Bronchial epithelial cell (primary cell): ENCODE measurements around the gene BNIPL. TPM values are rescaled to one million over a fixed set of nuclear protein-coding genes. Genes with fewer than 3 reads are reported as not detected.

Experiments used
- DNase-seq: peaks from one replicate; pipeline ENCODE4 v3.0.0-alpha.2; 2010; ENCODE audit warnings: low read depth
- FAIRE-seq: peaks from 2 replicates; lab custom pipeline; 2011; peaks lifted over from hg19 to GRCh38; lab: Jason Lieb, UNC
- H3K27me3 ChIP-seq: 2 replicates; pipeline ENCODE4 v1.5.1; 2011; ENCODE audit warnings: low read length; ENCODE audit not compliant: control insufficient read depth, insufficient read depth
- H3K36me3 ChIP-seq: 2 replicates; pipeline ENCODE4 v1.5.1; 2011; ENCODE audit warnings: low read length; ENCODE audit not compliant: control insufficient read depth, insufficient read depth
- H3K4me3 ChIP-seq: 2 replicates; pipeline ENCODE4 v1.5.1; 2011; ENCODE audit warnings: mild to moderate bottlenecking, low read depth, low read length, control low read depth
- total RNA-seq: library from RNA; depleted of rRNA; stranded (reverse); fragments of >200 nt; gene quantifications from 2 replicates; pipeline ENCODE4 v1.2.1, GENCODE V29; 2014
- TF ChIP-seq, protein P1 (sequence below): IDR thresholded peaks from 2 replicates; pipeline ENCODE4 v1.5.1; 2011; ENCODE audit warnings: mild to moderate bottlenecking, moderate library complexity, low read length, control low read depth, inconsistent platforms; ENCODE audit not compliant: insufficient read depth, severe bottlenecking

BNIPL gene
- 4.7 and 68.1 TPM in 2 replicates for total RNA-seq

- H3K27me3 ChIP-seq, result no peaks in the 10 kb centered on the region
- FAIRE-seq (no peak), DNase-seq (peak; percentile 54)
- H3K4me3 ChIP-seq, result peak within 1 kb of the TSS; percentile 29
- TF ChIP-seq, protein P1, sequence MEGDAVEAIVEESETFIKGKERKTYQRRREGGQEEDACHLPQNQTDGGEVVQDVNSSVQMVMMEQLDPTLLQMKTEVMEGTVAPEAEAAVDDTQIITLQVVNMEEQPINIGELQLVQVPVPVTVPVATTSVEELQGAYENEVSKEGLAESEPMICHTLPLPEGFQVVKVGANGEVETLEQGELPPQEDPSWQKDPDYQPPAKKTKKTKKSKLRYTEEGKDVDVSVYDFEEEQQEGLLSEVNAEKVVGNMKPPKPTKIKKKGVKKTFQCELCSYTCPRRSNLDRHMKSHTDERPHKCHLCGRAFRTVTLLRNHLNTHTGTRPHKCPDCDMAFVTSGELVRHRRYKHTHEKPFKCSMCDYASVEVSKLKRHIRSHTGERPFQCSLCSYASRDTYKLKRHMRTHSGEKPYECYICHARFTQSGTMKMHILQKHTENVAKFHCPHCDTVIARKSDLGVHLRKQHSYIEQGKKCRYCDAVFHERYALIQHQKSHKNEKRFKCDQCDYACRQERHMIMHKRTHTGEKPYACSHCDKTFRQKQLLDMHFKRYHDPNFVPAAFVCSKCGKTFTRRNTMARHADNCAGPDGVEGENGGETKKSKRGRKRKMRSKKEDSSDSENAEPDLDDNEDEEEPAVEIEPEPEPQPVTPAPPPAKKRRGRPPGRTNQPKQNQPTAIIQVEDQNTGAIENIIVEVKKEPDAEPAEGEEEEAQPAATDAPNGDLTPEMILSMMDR, result no peak
- peaks cover 2% of the 10 kb centered on the region for H3K36me3 ChIP-seq
Measured at GRCh38 chr1:151036356-151036755, at the start of gene BNIPL. TSS of gene BNIPL (plus strand) at chr1:151036586. CDS start at chr1:151036726, 140 bp downstream.

DNA sequence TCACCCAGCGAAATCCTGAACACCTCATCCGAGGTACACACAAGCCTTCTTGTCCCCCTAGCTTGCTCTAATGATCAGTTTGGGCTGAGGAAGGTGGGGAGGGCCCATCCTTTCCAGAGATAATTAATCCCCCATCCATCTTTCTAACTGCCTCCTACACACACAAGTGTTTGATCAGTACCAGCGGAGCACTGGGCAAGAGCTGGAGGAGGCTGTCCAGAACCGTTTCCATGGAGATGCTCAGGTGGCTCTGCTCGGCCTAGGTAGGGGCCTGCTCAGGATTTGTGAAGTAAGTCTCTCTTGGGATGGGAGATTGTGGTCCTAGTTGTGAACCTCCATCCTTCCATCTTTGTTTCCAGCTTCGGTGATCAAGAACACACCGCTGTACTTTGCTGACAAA is 48.5 kb upstream of the BNIPL start:
- Histone ChIP-seq H3K36me3 (no peaks in the 10 kb centered on the region), H3K27me3 (no peaks in the 10 kb centered on the region), H3K4me3 (no peak overlapping the region)
- TF ChIP-seq, protein P1, result no peak
- DNase-seq (no peak), FAIRE-seq (no peak)

DNA sequence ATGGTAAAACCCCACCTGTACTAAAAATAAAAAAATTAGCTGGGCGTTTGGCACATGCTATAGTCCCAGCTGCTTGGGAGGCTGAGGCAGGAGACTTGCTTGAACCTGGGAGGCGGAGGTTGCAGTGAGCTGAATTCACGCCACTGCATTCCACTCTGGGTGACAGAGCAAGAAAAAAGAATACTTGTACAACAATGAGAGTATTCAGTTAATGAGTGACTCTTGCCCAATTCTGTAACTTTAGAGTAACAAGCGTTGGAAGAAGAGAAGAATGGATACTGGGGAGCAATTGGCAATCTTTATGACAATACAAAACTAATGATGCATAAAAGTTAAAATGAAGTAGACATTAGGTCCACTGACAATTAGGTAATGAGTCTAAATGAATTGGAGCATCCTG is 43.8 kb upstream of the BNIPL start:
- DNase-seq (no peak), FAIRE-seq (no peak)
- H3K27me3 ChIP-seq, result no peaks in the 10 kb centered on the region
- TF ChIP-seq, protein P1, result no peak
- H3K36me3 ChIP-seq, result no peaks in the 10 kb centered on the region
- H3K4me3 ChIP-seq, result no peak overlapping the region

DNA sequence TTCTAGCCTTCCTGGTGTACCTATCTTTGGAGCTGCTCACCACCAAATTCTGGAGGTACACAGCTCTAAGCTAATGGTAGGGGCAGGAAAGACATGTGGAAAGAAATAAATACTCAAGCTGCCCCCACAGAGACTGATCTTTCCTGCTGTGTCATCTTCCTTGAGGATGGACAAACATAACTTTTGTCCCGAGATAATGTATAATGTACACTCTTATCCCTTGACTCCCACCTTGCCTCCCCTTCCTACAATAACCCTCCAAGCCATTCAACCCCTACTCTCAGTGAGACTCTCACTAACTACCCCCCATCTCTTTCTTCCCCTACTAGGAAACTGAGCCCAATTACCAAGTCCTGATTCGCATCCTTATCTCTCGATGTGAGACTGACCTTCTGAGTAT is 42.1 kb upstream of the BNIPL start:
- DNase-seq, result no peak
- H3K36me3 ChIP-seq, result peaks cover 3% of the 10 kb centered on the region
- TF ChIP-seq, protein P1, result no peak
- H3K4me3 ChIP-seq, result no peak overlapping the region
- no peak for FAIRE-seq
- no peaks in the 10 kb centered on the region for H3K27me3 ChIP-seq

- H3K36me3 ChIP-seq, result peaks cover 4% of the 10 kb centered on the region
- no peaks in the 10 kb centered on the region for H3K27me3 ChIP-seq
- FAIRE-seq (no peak), DNase-seq (no peak)
- H3K4me3 ChIP-seq, result no peak overlapping the region
- TF ChIP-seq, protein P1, result no peak
Measured at GRCh38 chr1:150995460-150995859, 40.9 kb upstream of the BNIPL start.

GRCh38 chr1:150995896-150996295 is 40.5 kb upstream of the BNIPL start:
- TF ChIP-seq, protein P1, result peak; percentile 69
- Histone ChIP-seq H3K36me3 (peaks cover 4% of the 10 kb centered on the region), H3K4me3 (no peak overlapping the region), H3K27me3 (no peaks in the 10 kb centered on the region)
- DNase-seq (no peak), FAIRE-seq (no peak)
